NB4 (cell line): ENCODE results near the gene KRT77.

Experiments used
- DNase-seq: peaks from one replicate; pipeline ENCODE4 v3.0.0; 2010; ENCODE audit warnings: low read depth
- H3K4me3 ChIP-seq: one replicate; pipeline ENCODE4 v1.5.1; 2011; ENCODE audit warnings: mild to moderate bottlenecking, low read depth, low read length, moderate library complexity
- CTCF ChIP-seq: IDR thresholded peaks from one replicate; pipeline ENCODE4 v1.5.1; 2012; ENCODE audit warnings: low read depth, low read length
- MYC ChIP-seq: IDR thresholded peaks from 2 replicates; pipeline ENCODE4 v1.6.1; 2011; ENCODE audit warnings: low read depth, low read length
- POLR2A ChIP-seq: IDR thresholded peaks from 2 replicates; pipeline ENCODE4 v1.6.1; 2011; ENCODE audit warnings: mild to moderate bottlenecking; ENCODE audit not compliant: insufficient read length; ENCODE audit errors: extremely low read depth
- TF ChIP-seq, protein P1 (sequence below): IDR thresholded peaks from 2 replicates; pipeline ENCODE4 v1.6.1; 2011; ENCODE audit warnings: low read depth, low read length

KRT77 gene

GRCh38 chr12:52739963-52740362, 36.6 kb upstream of the KRT77 start:
- H3K4me3 ChIP-seq: no peak overlapping the region
- no peak for DNase-seq
- TF ChIP-seq CTCF (no peak), POLR2A (no peak), MYC (no peak)
- TF ChIP-seq, protein P1, sequence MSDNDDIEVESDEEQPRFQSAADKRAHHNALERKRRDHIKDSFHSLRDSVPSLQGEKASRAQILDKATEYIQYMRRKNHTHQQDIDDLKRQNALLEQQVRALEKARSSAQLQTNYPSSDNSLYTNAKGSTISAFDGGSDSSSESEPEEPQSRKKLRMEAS: no peak

GRCh38 chr12:52735816-52736632, 32.7 kb upstream of the KRT77 start:
- no peak for DNase-seq
- TF ChIP-seq, protein P1: no peak
- TF ChIP-seq MYC (no peak), CTCF (no peak), POLR2A (no peak)

GRCh38 chr12:52735106-52735505, 31.8 kb upstream of the KRT77 start:
- no peak overlapping the region for H3K4me3 ChIP-seq
- DNase-seq: no peak
- TF ChIP-seq POLR2A: no peak
- no peak for TF ChIP-seq MYC
- TF ChIP-seq, protein P1: no peak
- TF ChIP-seq CTCF: no peak

More at GRCh38 chr12:52735816-52736632, 32.7 kb upstream of the KRT77 start:
- no peak overlapping the region for H3K4me3 ChIP-seq

- DNase-seq: no peak
- H3K4me3 ChIP-seq: no peak overlapping the region
- TF ChIP-seq MYC (no peak), CTCF (no peak)
These were observed 27.5 kb upstream of the KRT77 start for GRCh38 chr12:52730793-52731192.

GRCh38 chr12:52730383-52730782, 27.1 kb upstream of the KRT77 start:
- TF ChIP-seq POLR2A: no peak
- no peak for DNase-seq

DNA sequence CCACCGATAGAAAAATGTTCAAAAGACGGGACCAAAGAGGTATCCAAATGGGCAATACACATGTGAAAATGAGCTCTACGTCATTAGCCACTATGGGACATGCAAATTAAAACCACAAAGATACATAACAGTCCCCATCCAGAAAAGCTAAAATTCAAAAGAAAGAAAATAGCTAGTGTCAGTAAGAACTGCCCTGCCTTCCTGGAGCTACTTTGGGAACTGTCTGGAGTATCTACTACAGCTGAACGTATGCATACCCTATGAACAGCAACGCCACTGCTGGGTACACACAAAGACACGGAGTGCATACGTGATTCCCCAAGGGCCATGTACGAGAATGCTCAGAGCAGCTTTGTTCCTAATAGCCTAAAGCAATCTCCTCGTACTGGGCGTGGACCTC, 25.8 kb upstream of the KRT77 start:
- TF ChIP-seq POLR2A (no peak), MYC (no peak), CTCF (no peak)
- TF ChIP-seq, protein P1: no peak
- DNase-seq: no peak
- H3K4me3 ChIP-seq: no peak overlapping the region

More at GRCh38 chr12:52730383-52730782, 27.1 kb upstream of the KRT77 start:
- no peak overlapping the region for H3K4me3 ChIP-seq
